Measurements from ENCODE around the gene PFDN2.

DNA sequence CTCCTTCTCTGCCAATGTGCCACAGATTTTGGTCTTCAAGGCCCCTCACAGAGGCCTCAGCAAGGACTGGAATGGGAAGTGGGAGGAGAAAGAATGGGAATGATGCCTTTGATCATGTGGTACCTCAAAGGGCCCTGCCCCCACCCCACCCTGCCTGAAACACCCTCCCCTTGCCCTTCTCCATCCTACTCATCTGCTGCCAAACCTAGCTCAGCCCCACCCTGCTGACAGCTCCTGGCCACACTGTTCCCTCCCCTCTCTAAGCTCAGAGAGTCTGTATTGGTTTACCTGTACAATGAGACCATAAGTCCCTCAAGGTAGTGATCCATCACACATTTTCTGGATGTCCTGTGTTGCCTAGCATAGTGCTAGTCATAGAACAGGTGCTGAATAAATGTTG is 41.4 kb downstream of the PFDN2 start:
- no peak for TF ChIP-seq CTCF (IDR thresholded peaks at IDR 0.05; ENCODE audit: control extremely low read depth in 1 of 3, insufficient read depth in 1 of 3, low read depth in 1 of 3, low read length in 3 of 3)
- no peak for TF ChIP-seq SUZ12 (IDR thresholded peaks at IDR 0.05; ENCODE audit: low read length)

Measured in H1 (cell line).